ENCODE data around the gene CLSTN1. TPM values are rescaled to one million over a fixed set of nuclear protein-coding genes. Genes with fewer than 3 reads are reported as not detected.

Gene CLSTN1
- total and polyA plus RNA-seq, 2 experiments from 2014 or later, result 56.8 to 67.8 TPM

- no peak overlapping the region for H2AFZ ChIP-seq
- H3K4me1 ChIP-seq (ENCODE audit: insufficient read depth), result peaks cover 6% of the 10 kb centered on the region
- H3K79me2 ChIP-seq (ENCODE audit: insufficient read depth), result peaks cover 93% of the 10 kb centered on the region
- no peaks in the 10 kb centered on the region for H3K27me3 ChIP-seq (replicated peaks; ENCODE audit: insufficient read depth)
- no peak for DNase-seq
- 98 to 99% methylated on average over 4 of the region's 4 CpGs for WGBS, 2 experiments (ENCODE audit: low coverage in 1 of 2, low lambda C conversion rate in 2 of 2, missing lambda C conversion rate in 2 of 2)
- H3K36me3 ChIP-seq (ENCODE audit: low read depth), result no peaks in the 10 kb centered on the region
- no peaks in the 10 kb centered on the region for H4K20me1 ChIP-seq (ENCODE audit: insufficient read depth)
- H3K4me3 ChIP-seq, result no peak overlapping the region
- no peaks in the 10 kb centered on the region for H3K9me3 ChIP-seq (ENCODE audit: low read depth)
- H3K9ac ChIP-seq, result no peak overlapping the region
- in situ Hi-C loops (cut with MboI), result no loop called here
- no peaks in the 10 kb centered on the region for H3F3A ChIP-seq (ENCODE audit: insufficient read depth)
- no peaks in the 10 kb centered on the region for H3K9me2 ChIP-seq (ENCODE audit: insufficient read depth)
- no peak overlapping the region for H3K4me2 ChIP-seq (ENCODE audit: unreplicated experiment)
- TF ChIP-seq EZH2 (IDR thresholded peaks at IDR 0.05; ENCODE audit: insufficient read depth, poor library complexity, severe bottlenecking) (no peak), EZH2phosphoT487 (IDR thresholded peaks at IDR 0.05; ENCODE audit: insufficient read depth, low read depth) (no peak)
- no peak overlapping the region for H3K27ac ChIP-seq
These were observed 41.5 kb downstream of the CLSTN1 start for GRCh38 chr1:9782116-9782751.

- Histone ChIP-seq H3K4me2 (ENCODE audit: unreplicated experiment) (no peak overlapping the region), H3K9me3 (ENCODE audit: low read depth) (no peaks in the 10 kb centered on the region), H3K4me1 (ENCODE audit: insufficient read depth) (peaks cover 11% of the 10 kb centered on the region), H3F3A (ENCODE audit: insufficient read depth) (peaks cover 5% of the 10 kb centered on the region), H3K9me2 (ENCODE audit: insufficient read depth) (no peaks in the 10 kb centered on the region), H2AFZ (no peak overlapping the region), H3K36me3 (ENCODE audit: low read depth) (no peaks in the 10 kb centered on the region), H3K27me3 (replicated peaks; ENCODE audit: insufficient read depth) (no peaks in the 10 kb centered on the region), H3K9ac (no peak overlapping the region), H4K20me1 (ENCODE audit: insufficient read depth) (no peaks in the 10 kb centered on the region), H3K4me3 (no peak overlapping the region), H3K79me2 (ENCODE audit: insufficient read depth) (peaks cover 88% of the 10 kb centered on the region), H3K27ac (no peak overlapping the region)
- DNase-seq, result no peak
- in situ Hi-C loops (cut with MboI), result no loop called here
- no peak for TF ChIP-seq EZH2phosphoT487 (IDR thresholded peaks at IDR 0.05; ENCODE audit: insufficient read depth, low read depth)
- TF ChIP-seq EZH2 (IDR thresholded peaks at IDR 0.05; ENCODE audit: insufficient read depth, poor library complexity, severe bottlenecking), result no peak
- WGBS, 2 experiments (ENCODE audit: low coverage in 1 of 2, low lambda C conversion rate in 2 of 2, missing lambda C conversion rate in 2 of 2), result 93 to 98% methylated on average over 10 of the region's 10 CpGs
These were observed 43.1 kb downstream of the CLSTN1 start for GRCh38 chr1:9780554-9781110.

GRCh38 chr1:9778905-9779304 lies 44.9 kb downstream of the CLSTN1 start:
- no peak for TF ChIP-seq EZH2 (IDR thresholded peaks at IDR 0.05; ENCODE audit: insufficient read depth, poor library complexity, severe bottlenecking)
- no peak for TF ChIP-seq EZH2phosphoT487 (IDR thresholded peaks at IDR 0.05; ENCODE audit: insufficient read depth, low read depth)
- H2AFZ ChIP-seq, result no peak overlapping the region
- no peak overlapping the region for H3K27ac ChIP-seq
- H3K9me3 ChIP-seq (ENCODE audit: low read depth), result no peaks in the 10 kb centered on the region
- peaks cover 12% of the 10 kb centered on the region for H3F3A ChIP-seq (ENCODE audit: insufficient read depth)
- H3K9me2 ChIP-seq (ENCODE audit: insufficient read depth), result no peaks in the 10 kb centered on the region
- H3K36me3 ChIP-seq (ENCODE audit: low read depth), result no peaks in the 10 kb centered on the region
- H3K4me2 ChIP-seq (ENCODE audit: unreplicated experiment), result no peak overlapping the region
- H3K4me3 ChIP-seq, result no peak overlapping the region
- H3K4me1 ChIP-seq (ENCODE audit: insufficient read depth), result peaks cover 11% of the 10 kb centered on the region
- no peaks in the 10 kb centered on the region for H4K20me1 ChIP-seq (ENCODE audit: insufficient read depth)
- no peaks in the 10 kb centered on the region for H3K27me3 ChIP-seq (replicated peaks; ENCODE audit: insufficient read depth)
- H3K9ac ChIP-seq, result no peak overlapping the region
- no peak for DNase-seq
- 96 to 97% methylated on average over 9 to 10 of the region's 10 CpGs for WGBS, 2 experiments (ENCODE audit: low coverage in 1 of 2, low lambda C conversion rate in 2 of 2, missing lambda C conversion rate in 2 of 2)
- peaks cover 87% of the 10 kb centered on the region for H3K79me2 ChIP-seq (ENCODE audit: insufficient read depth)
- in situ Hi-C loops (cut with MboI), result no loop called here

- Histone ChIP-seq H3K27ac (peak overlapping the region; percentile 48), H3K4me1 (ENCODE audit: insufficient read depth) (0 out of 2 replicates have a peak, but pooled peaks cover 5% of the 10 kb centered on the region), H3K79me2 (ENCODE audit: insufficient read depth) (peaks cover 79% of the 10 kb centered on the region), H2AFZ (no peak overlapping the region), H3K4me3 (no peak overlapping the region), H3K4me2 (ENCODE audit: unreplicated experiment) (peak overlapping the region; percentile 13), H3K9me3 (ENCODE audit: low read depth) (no peaks in the 10 kb centered on the region), H3K27me3 (replicated peaks; ENCODE audit: insufficient read depth) (no peaks in the 10 kb centered on the region), H3K36me3 (ENCODE audit: low read depth) (0 out of 2 replicates have a peak, but pooled peaks cover 11% of the 10 kb centered on the region), H4K20me1 (ENCODE audit: insufficient read depth) (no peaks in the 10 kb centered on the region), H3K9ac (no peak overlapping the region), H3K9me2 (ENCODE audit: insufficient read depth) (no peaks in the 10 kb centered on the region), H3F3A (ENCODE audit: insufficient read depth) (peaks cover 12% of the 10 kb centered on the region)
- DNase-seq, result no peak
- TF ChIP-seq EZH2 (IDR thresholded peaks at IDR 0.05; ENCODE audit: insufficient read depth, poor library complexity, severe bottlenecking), result no peak
- TF ChIP-seq EZH2phosphoT487 (IDR thresholded peaks at IDR 0.05; ENCODE audit: insufficient read depth, low read depth), result no peak
- in situ Hi-C loops (cut with MboI), result no loop called here
- WGBS, 2 experiments (ENCODE audit: low coverage in 1 of 2, low lambda C conversion rate in 2 of 2, missing lambda C conversion rate in 2 of 2), result 76 to 85% methylated on average over 2 of the region's 2 CpGs
These were observed 47.1 kb downstream of the CLSTN1 start for GRCh38 chr1:9776685-9777084.
